Fibroblast of lung (primary cell): Measurements from ENCODE around the gene PAM. TPM values are rescaled to one million over a fixed set of nuclear protein-coding genes. Genes with fewer than 3 reads are reported as not detected.

Experiments used
- DNase-seq, 2 donors: peaks; one replicate each; pipeline versions ENCODE4 v3.0.0 to v3.0.0-alpha.2; 2010; ENCODE audit warnings: low read depth in 2 of 2
- H2AFZ ChIP-seq: 2 replicates; pipeline ENCODE4 v1.5.1; 2012; ENCODE audit warnings: low read length, control low read depth, inconsistent platforms
- H3K27ac ChIP-seq: 2 replicates; pipeline ENCODE4 v1.5.1; 2011; ENCODE audit warnings: low read length, control low read depth; ENCODE audit not compliant: insufficient read depth
- H3K27me3 ChIP-seq: 2 replicates; pipeline ENCODE4 v1.5.1; 2011; ENCODE audit warnings: mild to moderate bottlenecking, low read length; ENCODE audit not compliant: control insufficient read depth, insufficient read depth
- H3K36me3 ChIP-seq: 2 replicates; pipeline ENCODE4 v1.5.1; 2011; ENCODE audit warnings: low read length; ENCODE audit not compliant: control insufficient read depth, insufficient read depth
- H3K4me1 ChIP-seq: 2 replicates; pipeline ENCODE4 v1.5.1; 2011; ENCODE audit warnings: low read length; ENCODE audit not compliant: control insufficient read depth, insufficient read depth; ENCODE audit errors: extremely low read depth
- H3K4me2 ChIP-seq: 2 replicates; pipeline ENCODE4 v1.5.1; 2011; ENCODE audit warnings: low read length, control low read depth; ENCODE audit not compliant: insufficient read depth; ENCODE audit errors: extremely low read depth
- H3K4me3 ChIP-seq, 4 experiments: fragments of 200-600 bp in 1 of 4; sonication (generic) in 1 of 4; replicated peaks in 1 of 4; 2 replicates each; pipeline ENCODE4 v1.5.1; 2011 to 2016; ENCODE audit warnings: low read length in 4 of 4, low read depth in 3 of 4, mild to moderate bottlenecking in 3 of 4, control low read depth in 2 of 4, inconsistent platforms in 1 of 4, mixed read lengths in 1 of 4; ENCODE audit not compliant: insufficient read depth in 1 of 4; ENCODE audit errors: control extremely low read depth in 1 of 4
- H3K79me2 ChIP-seq: 2 replicates; pipeline ENCODE4 v1.5.1; 2012; ENCODE audit warnings: mild to moderate bottlenecking, low read length, inconsistent platforms; ENCODE audit not compliant: control insufficient read depth, insufficient read depth
- H3K9ac ChIP-seq: 2 replicates; pipeline ENCODE4 v1.5.1; 2011; ENCODE audit warnings: mild to moderate bottlenecking, low read length, control low read depth; ENCODE audit not compliant: insufficient read depth
- H3K9me3 ChIP-seq: 2 replicates; pipeline ENCODE4 v1.5.1; 2012; ENCODE audit warnings: low read depth, low read length; ENCODE audit not compliant: control insufficient read depth, insufficient read depth
- H4K20me1 ChIP-seq: 2 replicates; pipeline ENCODE4 v1.5.1; 2011; ENCODE audit warnings: low read length; ENCODE audit not compliant: control insufficient read depth, insufficient read depth; ENCODE audit errors: extremely low read depth
- CTCF ChIP-seq, 2 donors: IDR thresholded peaks in 1 of 2; conservative IDR thresholded peaks in 1 of 2; 1 replicate in 1 of 2; 2 replicates in 1 of 2; pipeline ENCODE4 v1.5.1; 2011 to 2012; ENCODE audit warnings: low read length in 2 of 2, control low read depth in 1 of 2, inconsistent platforms in 1 of 2, low read depth in 1 of 2, mild to moderate bottlenecking in 1 of 2
- EZH2 ChIP-seq: IDR thresholded peaks from 2 replicates; pipeline ENCODE4 v1.5.1; 2012; ENCODE audit warnings: low read length, control low read depth, mild to moderate bottlenecking; ENCODE audit errors: missing control alignments
- polyA plus RNA-seq, 2 donors: library from polyadenylated mRNA; depleted of rRNA in 1 of 2; stranded (reverse) in 1 of 2; unstranded in 1 of 2; fragments of >200 nt; gene quantifications; 2 replicates each; pipeline ENCODE4 v1.2.1, GENCODE V29; 2011 to 2012; ENCODE audit warnings: missing spikeins in 1 of 2
- total RNA-seq: library from RNA; depleted of rRNA; stranded (reverse); fragments of >200 nt; gene quantifications from 2 replicates; pipeline ENCODE4 v1.2.1, GENCODE V29; 2014

The PAM gene
- total and polyA plus RNA-seq, 2 donors (not counting 1 experiment from before 2014, with no cell fraction given): 404 to 405 TPM

- Histone ChIP-seq H3K4me2 (no peak overlapping the region), H3K36me3 (peaks cover 2% of the 10 kb centered on the region), H3K9me3 (no peaks in the 10 kb centered on the region), H3K27ac (no peak overlapping the region), H3K27me3 (no peaks in the 10 kb centered on the region), H4K20me1 (no peaks in the 10 kb centered on the region), H2AFZ (no peak overlapping the region), H3K4me3 (no peak overlapping the region), H3K9ac (no peak overlapping the region), H3K79me2 (no peaks in the 10 kb centered on the region), H3K4me1 (peaks cover 2% of the 10 kb centered on the region)
- no peak for TF ChIP-seq CTCF (conservative IDR thresholded peaks at IDR 0.05 in 1 of 2, IDR thresholded peaks at IDR 0.05 in 1 of 2; ENCODE audit: low read depth in 1 of 2, low read length in 2 of 2)
- TF ChIP-seq EZH2: no peak
- DNase-seq: peak in 1 of 2 donors; percentile 76
These were observed 255.1 kb downstream of the PAM start for GRCh38 chr5:103010168-103010567.

DNA sequence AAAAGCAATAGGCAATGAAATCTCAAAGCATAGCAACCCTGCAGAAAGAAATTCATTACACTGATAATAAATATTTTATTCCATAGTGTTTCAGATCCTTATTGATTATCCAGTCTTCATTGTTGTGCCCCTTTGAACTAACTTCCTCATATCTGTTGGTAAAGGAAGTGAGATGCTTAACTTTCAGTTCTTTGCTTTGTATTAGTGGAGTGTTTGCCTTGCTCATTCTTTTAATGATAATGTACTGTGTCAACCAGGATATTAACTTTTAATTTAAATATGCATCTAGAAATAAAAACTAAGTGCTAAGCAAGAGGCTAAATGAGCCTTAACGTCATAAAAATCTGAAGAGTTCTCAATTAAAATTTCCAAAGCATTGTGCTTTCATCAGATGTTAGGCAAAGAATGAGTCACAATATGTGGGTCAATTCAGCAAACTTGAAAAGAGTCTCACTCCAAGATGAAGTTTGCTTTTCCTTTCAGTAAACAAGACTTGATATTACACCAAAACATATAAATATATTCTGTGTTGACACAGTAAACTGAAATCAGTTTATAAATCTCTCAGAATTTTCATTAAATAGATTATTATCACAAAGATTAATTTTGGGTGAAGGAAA lies 258.9 kb downstream of the PAM start:
- peak in 1 of 2 donors; percentile 27 for DNase-seq
- Histone ChIP-seq H3K27ac (no peak overlapping the region), H2AFZ (no peak overlapping the region), H3K4me1 (peaks cover 2% of the 10 kb centered on the region), H4K20me1 (no peaks in the 10 kb centered on the region), H3K79me2 (no peaks in the 10 kb centered on the region), H3K9me3 (no peaks in the 10 kb centered on the region), H3K36me3 (peaks cover 2% of the 10 kb centered on the region), H3K9ac (no peak overlapping the region), H3K27me3 (no peaks in the 10 kb centered on the region), H3K4me2 (no peak overlapping the region), H3K4me3 (no peak overlapping the region)
- no peak for TF ChIP-seq CTCF (conservative IDR thresholded peaks at IDR 0.05 in 1 of 2, IDR thresholded peaks at IDR 0.05 in 1 of 2; ENCODE audit: low read depth in 1 of 2, low read length in 2 of 2)
- no peak for TF ChIP-seq EZH2

GRCh38 chr5:103014983-103015382 lies 259.9 kb downstream of the PAM start:
- Histone ChIP-seq H3K9me3 (no peaks in the 10 kb centered on the region), H3K4me1 (peaks cover 2% of the 10 kb centered on the region), H2AFZ (no peak overlapping the region), H4K20me1 (no peaks in the 10 kb centered on the region), H3K4me3 (no peak overlapping the region), H3K36me3 (peaks cover 2% of the 10 kb centered on the region), H3K9ac (no peak overlapping the region), H3K4me2 (no peak overlapping the region), H3K27ac (no peak overlapping the region), H3K27me3 (no peaks in the 10 kb centered on the region), H3K79me2 (no peaks in the 10 kb centered on the region)
- peak; percentile 37 to 75 for DNase-seq
- no peak for TF ChIP-seq CTCF (conservative IDR thresholded peaks at IDR 0.05 in 1 of 2, IDR thresholded peaks at IDR 0.05 in 1 of 2; ENCODE audit: low read depth in 1 of 2, low read length in 2 of 2)
- no peak for TF ChIP-seq EZH2
